HCT116 (cell line): ENCODE measurements around the gene TMCO4. TPM values are rescaled to one million over a fixed set of nuclear protein-coding genes. Genes with fewer than 3 reads are reported as not detected.

Source experiments
- ATAC-seq: fragments of 200-7000 bp; cut with Tn5 transposase; 2 replicates; pipeline ENCODE4 v1.9.1; 2020; ENCODE audit warnings: mild to moderate bottlenecking, moderate library complexity
- BruUV-seq: library from RNA; stranded (reverse); fragments of 400-500 nt; replicated peaks from 2 replicates; lab custom pipeline; 2021; lab: Mats Ljungman, UMichigan
- CTCF ChIA-PET: fragments of 300-600 bp; sonication (Branson Sonifier 250); formaldehyde crosslinking; loops from one replicate; lab custom pipeline; 2021; ENCODE audit warnings: antibody characterized with exemption; lab: Charles Lee
- POLR2A ChIA-PET: fragments of 300-600, 350-600 bp; sonication (Branson Sonifier 250); formaldehyde crosslinking; loops from one replicate; lab custom pipeline; 2021; ENCODE audit warnings: antibody characterized with exemption; lab: Charles Lee
- RAD21 ChIA-PET, 2 experiments: fragments of 300-600 bp; sonication (Branson Sonifier 250); formaldehyde crosslinking; loops; one replicate each; lab custom pipeline; 2023; ENCODE audit warnings: low total read pairs in 2 of 2; ENCODE audit not compliant: uncharacterized antibody in 2 of 2, unreplicated experiment in 2 of 2, low non-redundant PET in 1 of 2; lab: Charles Lee
- DNase-seq: peaks from one replicate; pipeline ENCODE4 v3.0.0-alpha.2; 2010; ENCODE audit warnings: low read depth, low spot score
- H2AFZ ChIP-seq: fragments of 200-600 bp; shearing (Covaris generic), sonication (generic); 2 replicates; pipeline ENCODE4 v1.6.1; 2017; ENCODE audit warnings: low read depth, mixed run types, mixed read lengths, antibody characterized with exemption, low read length; ENCODE audit not compliant: poor library complexity, severe bottlenecking
- H3K27ac ChIP-seq: 2 replicates; pipeline ENCODE4 v1.5.1; 2012; ENCODE audit warnings: low read depth, low read length
- H3K27me3 ChIP-seq: fragments of 200-600 bp; sonication (generic); 2 replicates; pipeline ENCODE4 v1.6.1; 2016; ENCODE audit warnings: mixed run types, low read length, mixed read lengths; ENCODE audit not compliant: insufficient read depth
- H3K36me3 ChIP-seq, 2 experiments: fragments of 200-500 bp in 1 of 2; fragments of 200-600 bp in 1 of 2; sonication (Bioruptor generic) in 1 of 2; sonication (generic) in 1 of 2; 2 replicates each; pipeline versions ENCODE4 v1.5.1 to v1.6.1; 2014 to 2016; ENCODE audit warnings: low read length in 2 of 2, inconsistent platforms in 1 of 2, mixed read lengths in 1 of 2, mixed run types in 1 of 2; ENCODE audit not compliant: insufficient read depth in 2 of 2, control insufficient read depth in 1 of 2
- H3K4me1 ChIP-seq, 2 experiments: fragments of 200-600 bp in 1 of 2; sonication (generic) in 1 of 2; 2 replicates each; pipeline versions ENCODE4 v1.5.1 to v1.6.1; 2012 to 2017; ENCODE audit warnings: low read length in 2 of 2, inconsistent platforms in 1 of 2, mild to moderate bottlenecking in 1 of 2, mixed read lengths in 1 of 2, mixed run types in 1 of 2, moderate library complexity in 1 of 2; ENCODE audit not compliant: insufficient read depth in 2 of 2, control insufficient read depth in 1 of 2
- H3K4me2 ChIP-seq: fragments of 200-600 bp; sonication (generic); 2 replicates; pipeline ENCODE4 v1.6.1; 2017; ENCODE audit warnings: mixed run types, low read length, mixed read lengths
- H3K4me3 ChIP-seq, 2 experiments: fragments of 200-600 bp in 1 of 2; sonication (generic) in 1 of 2; replicated peaks in 1 of 2; 2 replicates each; pipeline ENCODE4 v1.5.1; 2011 to 2016; ENCODE audit warnings: low read length in 2 of 2, control low read depth in 1 of 2, low read depth in 1 of 2, mild to moderate bottlenecking in 1 of 2, mixed read lengths in 1 of 2, mixed run types in 1 of 2
- H3K79me2 ChIP-seq: fragments of 200-600 bp; sonication (generic); 2 replicates; pipeline ENCODE4 v1.6.1; 2017; ENCODE audit warnings: mild to moderate bottlenecking, mixed run types, low read length, moderate library complexity, mixed read lengths; ENCODE audit not compliant: insufficient read depth
- H3K9ac ChIP-seq: fragments of 200-600 bp; sonication (generic); 2 replicates; pipeline ENCODE4 v1.6.1; 2016; ENCODE audit warnings: low read length, mixed read lengths
- H3K9me2 ChIP-seq: fragments of 200-600 bp; sonication (generic), shearing (Covaris generic); 2 replicates; pipeline ENCODE4 v1.6.1; 2017; ENCODE audit warnings: mixed run types, mild to moderate bottlenecking, moderate library complexity; ENCODE audit not compliant: insufficient read depth
- H3K9me3 ChIP-seq, 2 experiments: fragments of 200-500 bp in 1 of 2; fragments of 200-600 bp in 1 of 2; sonication (Bioruptor generic) in 1 of 2; sonication (generic) in 1 of 2; 2 replicates each; pipeline ENCODE4 v1.6.1; 2014 to 2017; ENCODE audit warnings: low read length in 2 of 2, mixed read lengths in 2 of 2, inconsistent platforms in 1 of 2, low read depth in 1 of 2, mild to moderate bottlenecking in 1 of 2, mixed run types in 1 of 2, moderate library complexity in 1 of 2; ENCODE audit not compliant: control insufficient read depth in 1 of 2, insufficient read depth in 1 of 2
- H4K20me1 ChIP-seq: fragments of 200-600 bp; sonication (generic), shearing (Covaris generic); 2 replicates; pipeline ENCODE4 v1.6.1; 2017; ENCODE audit warnings: mixed run types, mild to moderate bottlenecking, moderate library complexity; ENCODE audit not compliant: insufficient read depth
- CEBPB ChIP-seq: IDR thresholded peaks from 2 replicates; pipeline ENCODE4 v1.6.1; 2012; ENCODE audit warnings: low read depth
- EGR1 ChIP-seq: IDR thresholded peaks from 2 replicates; pipeline ENCODE4 v1.6.1; 2012; ENCODE audit warnings: low read depth
- ELF1 ChIP-seq: IDR thresholded peaks from 2 replicates; pipeline ENCODE4 v1.6.1; 2012; ENCODE audit warnings: low read depth, borderline replicate concordance
- POLR2AphosphoS5 ChIP-seq: IDR thresholded peaks from 2 replicates; pipeline ENCODE4 v1.6.1; 2011; ENCODE audit warnings: mild to moderate bottlenecking, low read depth, low read length, moderate library complexity
- RAD21 ChIP-seq: IDR thresholded peaks from 2 replicates; pipeline ENCODE4 v1.6.1; 2012; ENCODE audit warnings: low read depth, mild to moderate bottlenecking
- SIN3A ChIP-seq: IDR thresholded peaks from 2 replicates; pipeline ENCODE4 v1.6.1; 2012; ENCODE audit warnings: low read depth
- SRF ChIP-seq: IDR thresholded peaks from 2 replicates; pipeline ENCODE4 v1.6.1; 2012; ENCODE audit warnings: low read depth
- YY1 ChIP-seq: IDR thresholded peaks from 2 replicates; pipeline ENCODE4 v1.6.1; 2011; ENCODE audit warnings: low read length, low read depth, moderate library complexity, mild to moderate bottlenecking; ENCODE audit not compliant: insufficient replicate concordance; ENCODE audit errors: extremely low read depth
- ZBTB33 ChIP-seq: IDR thresholded peaks from 2 replicates; pipeline ENCODE4 v1.6.1; 2011; ENCODE audit warnings: mild to moderate bottlenecking, low read length, moderate library complexity; ENCODE audit not compliant: insufficient replicate concordance; ENCODE audit errors: extremely low read depth
- intact Hi-C: fragments of 100-400 bp; cut with micrococcal nuclease; formaldehyde crosslinking; loops from 2 replicates; pipeline ENCODE4 v1.10.0; 2022
- total RNA-seq: library from RNA; stranded (reverse); gene quantifications from one replicate; pipeline ENCODE4 v1.2.1, GENCODE V29; 2021; ENCODE audit not compliant: unreplicated experiment
- TF ChIP-seq, protein P1 (sequence below): IDR thresholded peaks from 2 replicates; pipeline ENCODE4 v1.6.1; 2012
- TF ChIP-seq, protein P2 (sequence below): IDR thresholded peaks from 2 replicates; pipeline ENCODE4 v1.6.1; 2012
- TF ChIP-seq, protein P3 (sequence below), 3 experiments: fragments of 200-600 bp in 1 of 3; sonication (generic) in 1 of 3; IDR thresholded peaks in 2 of 3; conservative IDR thresholded peaks in 1 of 3; 2 replicates each; pipeline ENCODE4 v1.5.1; 2012 to 2017; ENCODE audit warnings: low read depth in 2 of 3, low read length in 2 of 3, antibody characterized with exemption in 1 of 3, borderline replicate concordance in 1 of 3, control low read depth in 1 of 3, mild to moderate bottlenecking in 1 of 3, mixed read lengths in 1 of 3, mixed run types in 1 of 3, moderate library complexity in 1 of 3; ENCODE audit not compliant: insufficient read depth in 1 of 3

The TMCO4 gene
- total RNA-seq, 1 experiment from 2014 or later, result 12.7 TPM

DNA sequence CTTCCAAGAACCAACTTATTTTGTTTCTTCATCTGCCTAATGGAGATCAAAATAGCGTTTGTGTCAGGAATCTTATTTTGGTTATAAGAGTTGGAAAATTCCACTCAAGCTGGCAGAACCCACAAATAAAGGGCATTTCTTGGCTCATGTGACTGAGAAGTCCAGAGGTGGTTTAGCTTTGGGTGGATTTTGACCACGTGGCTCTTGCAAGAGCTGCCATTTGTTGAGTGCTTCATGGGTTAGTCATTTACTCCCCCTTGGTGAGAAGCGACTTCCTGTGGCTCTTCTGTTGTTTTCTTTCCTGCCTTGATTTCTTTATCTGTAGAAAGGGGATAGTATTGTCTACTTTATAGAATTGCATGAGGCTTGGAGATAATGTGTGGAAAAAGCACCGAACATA is 24.8 kb upstream of the TMCO4 start:
- RAD21 ChIA-PET, result no interaction called here
- DNase-seq, result no peak
- no peaks in the 10 kb centered on the region for H3K9me2 ChIP-seq
- H3K9ac ChIP-seq, result no peak overlapping the region
- CTCF ChIA-PET, result no interaction called here
- no peaks in the 10 kb centered on the region for H3K27me3 ChIP-seq
- H3K27ac ChIP-seq, result no peak overlapping the region
- TF ChIP-seq CEBPB, result no peak
- TF ChIP-seq, protein P1, sequence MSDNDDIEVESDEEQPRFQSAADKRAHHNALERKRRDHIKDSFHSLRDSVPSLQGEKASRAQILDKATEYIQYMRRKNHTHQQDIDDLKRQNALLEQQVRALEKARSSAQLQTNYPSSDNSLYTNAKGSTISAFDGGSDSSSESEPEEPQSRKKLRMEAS, result no peak
- TF ChIP-seq, protein P2, sequence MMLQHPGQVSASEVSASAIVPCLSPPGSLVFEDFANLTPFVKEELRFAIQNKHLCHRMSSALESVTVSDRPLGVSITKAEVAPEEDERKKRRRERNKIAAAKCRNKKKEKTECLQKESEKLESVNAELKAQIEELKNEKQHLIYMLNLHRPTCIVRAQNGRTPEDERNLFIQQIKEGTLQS, result no peak
- TF ChIP-seq ZBTB33, result no peak
- no peak for TF ChIP-seq RAD21
- TF ChIP-seq SRF, result no peak
- no peak for TF ChIP-seq POLR2AphosphoS5
- TF ChIP-seq YY1, result no peak
- peaks cover 0 to 11% of the 10 kb centered on the region in 2 experiments; a peak in 1 of 4 replicates for H3K4me1 ChIP-seq
- H3K79me2 ChIP-seq, result no peaks in the 10 kb centered on the region
- POLR2A ChIA-PET, result no interaction called here
- H4K20me1 ChIP-seq, result no peaks in the 10 kb centered on the region
- H3K4me3 ChIP-seq, result no peak overlapping the region
- H3K9me3 ChIP-seq, result no peaks in the 10 kb centered on the region
- no peaks in the 10 kb centered on the region for H3K36me3 ChIP-seq
- ATAC-seq, result no peak
- no peak overlapping the region for H2AFZ ChIP-seq
- H3K4me2 ChIP-seq, result no peak overlapping the region
- intact Hi-C loops, result no loop called here
- no TSS peak for BruUV-seq

GRCh38 chr1:19824036-19824435 is 24.3 kb upstream of the TMCO4 start:
- intact Hi-C loops, result no loop called here
- Histone ChIP-seq H3K27ac (no peak overlapping the region), H3K9me3 (no peaks in the 10 kb centered on the region), H4K20me1 (no peaks in the 10 kb centered on the region), H3K79me2 (no peaks in the 10 kb centered on the region), H3K9ac (no peak overlapping the region), H3K4me3 (no peak overlapping the region), H2AFZ (no peak overlapping the region), H3K27me3 (no peaks in the 10 kb centered on the region), H3K36me3 (no peaks in the 10 kb centered on the region), H3K9me2 (no peaks in the 10 kb centered on the region), H3K4me2 (no peak overlapping the region), H3K4me1 (peaks cover 0 to 11% of the 10 kb centered on the region in 2 experiments; a peak in 1 of 4 replicates)
- POLR2A ChIA-PET, result no interaction called here
- DNase-seq, result no peak
- no TSS peak for BruUV-seq
- ATAC-seq, result no peak
- RAD21 ChIA-PET, result no interaction called here
- CTCF ChIA-PET, result no interaction called here
- no peak for TF ChIP-seq ZBTB33
- no peak for TF ChIP-seq EGR1
- TF ChIP-seq SIN3A, result no peak
- TF ChIP-seq, protein P3, sequence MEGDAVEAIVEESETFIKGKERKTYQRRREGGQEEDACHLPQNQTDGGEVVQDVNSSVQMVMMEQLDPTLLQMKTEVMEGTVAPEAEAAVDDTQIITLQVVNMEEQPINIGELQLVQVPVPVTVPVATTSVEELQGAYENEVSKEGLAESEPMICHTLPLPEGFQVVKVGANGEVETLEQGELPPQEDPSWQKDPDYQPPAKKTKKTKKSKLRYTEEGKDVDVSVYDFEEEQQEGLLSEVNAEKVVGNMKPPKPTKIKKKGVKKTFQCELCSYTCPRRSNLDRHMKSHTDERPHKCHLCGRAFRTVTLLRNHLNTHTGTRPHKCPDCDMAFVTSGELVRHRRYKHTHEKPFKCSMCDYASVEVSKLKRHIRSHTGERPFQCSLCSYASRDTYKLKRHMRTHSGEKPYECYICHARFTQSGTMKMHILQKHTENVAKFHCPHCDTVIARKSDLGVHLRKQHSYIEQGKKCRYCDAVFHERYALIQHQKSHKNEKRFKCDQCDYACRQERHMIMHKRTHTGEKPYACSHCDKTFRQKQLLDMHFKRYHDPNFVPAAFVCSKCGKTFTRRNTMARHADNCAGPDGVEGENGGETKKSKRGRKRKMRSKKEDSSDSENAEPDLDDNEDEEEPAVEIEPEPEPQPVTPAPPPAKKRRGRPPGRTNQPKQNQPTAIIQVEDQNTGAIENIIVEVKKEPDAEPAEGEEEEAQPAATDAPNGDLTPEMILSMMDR (IDR thresholded peaks at IDR 0.05 in 2 of 3, conservative IDR thresholded peaks at IDR 0.05 in 1 of 3; ENCODE audit: borderline replicate concordance in 1 of 3, insufficient read depth in 1 of 3, low read depth in 2 of 3, low read length in 2 of 3), result no peak
- TF ChIP-seq ELF1, result no peak
